Measurements from ENCODE around the gene SPINK1.
A peak's percentile ranks its signal among the peaks of the same experiment; 100 is the strongest.
"Not testable (repeated sequence)": the region's sequence is repeated elsewhere in the genome, so short reads cannot be mapped to it uniquely, and the experiment has no call there.

Gene SPINK1

DNA sequence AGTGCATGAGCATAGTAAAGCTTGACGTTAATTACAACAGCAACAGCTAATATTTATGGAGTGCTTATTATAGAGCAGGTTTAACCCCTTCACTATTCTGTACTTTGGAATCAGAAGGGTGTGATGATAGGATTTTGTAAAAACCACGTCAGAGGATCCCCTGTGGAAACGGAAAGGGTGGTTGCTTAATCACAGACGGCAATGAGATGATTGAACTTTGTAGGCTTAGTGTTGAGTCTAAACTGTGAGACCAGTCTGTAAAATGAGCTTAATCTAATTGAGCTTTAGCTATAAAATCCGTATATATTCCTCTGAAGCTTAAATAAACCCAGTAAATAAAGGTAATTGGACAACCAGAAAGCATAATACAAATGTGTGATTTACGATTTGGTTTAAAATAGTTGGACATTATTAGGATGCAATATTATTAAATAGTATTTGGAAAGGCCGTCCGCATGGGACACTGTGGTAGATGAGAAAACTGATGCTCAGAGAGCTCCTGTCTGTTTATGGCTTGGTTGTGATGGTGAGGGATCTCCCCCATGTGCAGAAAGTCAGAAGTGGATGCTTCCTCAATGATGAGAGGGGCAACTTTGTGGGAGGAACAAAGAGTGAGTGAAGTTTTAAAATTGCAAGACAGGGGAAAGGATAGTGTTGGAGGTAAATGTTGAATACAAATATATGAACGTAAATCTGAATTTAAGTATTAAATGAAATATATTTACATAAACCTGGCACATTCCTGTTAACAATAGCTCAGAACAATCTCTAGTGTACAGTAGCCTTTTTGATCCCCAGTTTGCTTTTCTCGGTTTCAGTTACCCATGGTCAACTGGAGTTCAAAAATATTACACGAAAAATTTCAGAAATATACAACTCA is 23.7 kb upstream of the SPINK1 start:
- no peak for DNase-seq (ENCODE audit: low spot score)

DNA sequence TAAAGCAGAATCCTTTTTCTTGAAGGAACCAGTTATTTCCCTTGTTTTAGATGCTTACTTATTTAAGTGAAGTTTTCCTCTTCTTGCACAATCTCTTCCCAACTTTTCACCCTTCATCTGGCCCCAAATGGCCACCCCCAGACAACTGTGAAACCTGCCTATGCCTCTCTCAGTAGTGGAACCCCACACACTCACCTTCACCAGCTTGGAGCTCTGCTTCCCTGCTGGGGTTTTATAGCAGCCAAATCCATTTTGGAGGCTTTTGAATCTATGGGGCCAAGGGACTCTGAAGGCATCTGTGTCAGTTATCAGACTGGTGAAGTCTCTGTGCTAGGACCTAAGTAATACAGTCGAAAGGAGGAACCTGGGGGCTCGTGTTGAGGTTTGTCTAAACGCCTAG is 22.9 kb upstream of the SPINK1 start:
- no peak for DNase-seq (ENCODE audit: low spot score)

DNA sequence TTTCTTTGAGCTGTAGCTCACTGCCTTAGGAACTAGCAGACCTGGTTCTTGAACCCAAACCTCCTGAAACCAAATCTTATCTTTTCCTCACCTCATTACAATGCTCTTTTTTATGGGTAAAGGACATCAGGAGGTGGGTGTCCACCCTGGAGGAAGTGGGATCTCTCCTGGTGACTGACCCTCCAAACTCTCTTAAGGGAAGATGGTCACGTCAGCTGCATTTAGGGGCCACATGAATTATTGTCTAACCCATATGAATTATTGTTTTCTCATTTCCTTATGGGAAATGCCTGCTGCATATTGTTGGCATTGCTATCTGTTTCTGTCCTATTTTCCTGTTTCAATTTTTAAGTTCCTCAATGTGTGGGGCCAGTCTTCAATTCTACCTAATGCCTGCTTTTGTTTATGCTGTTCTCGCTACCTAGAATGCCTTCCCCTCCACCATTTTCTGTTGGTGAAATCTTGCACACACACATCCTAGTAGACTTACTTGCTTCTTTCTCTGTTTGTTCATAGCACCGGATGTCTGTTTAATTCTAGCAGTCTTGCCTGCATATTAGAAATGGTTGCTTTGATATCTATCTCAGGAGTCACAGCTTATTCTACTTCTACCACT is 22.0 kb upstream of the SPINK1 start:
- no peak for DNase-seq (ENCODE audit: low spot score)

DNA sequence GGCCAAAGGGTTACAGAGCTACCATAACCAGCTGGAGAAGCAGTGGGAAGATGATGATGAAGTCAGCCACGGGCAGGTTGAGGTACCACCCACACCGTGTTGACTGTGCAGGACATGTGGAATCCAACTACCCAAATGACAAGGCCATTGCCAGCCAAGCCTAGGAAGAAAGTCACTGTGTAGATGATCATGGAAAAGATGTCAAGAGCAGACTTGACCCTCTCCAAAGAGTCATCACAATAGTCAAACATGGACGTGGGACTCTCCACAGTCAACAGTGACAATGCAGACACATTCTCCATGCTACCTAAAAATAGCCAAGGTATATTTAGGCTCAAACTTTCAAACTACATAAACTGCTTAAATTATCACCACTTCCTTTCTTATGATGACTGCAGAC is 20.9 kb upstream of the SPINK1 start:
- DNase-seq (ENCODE audit: low spot score) = no peak

DNA sequence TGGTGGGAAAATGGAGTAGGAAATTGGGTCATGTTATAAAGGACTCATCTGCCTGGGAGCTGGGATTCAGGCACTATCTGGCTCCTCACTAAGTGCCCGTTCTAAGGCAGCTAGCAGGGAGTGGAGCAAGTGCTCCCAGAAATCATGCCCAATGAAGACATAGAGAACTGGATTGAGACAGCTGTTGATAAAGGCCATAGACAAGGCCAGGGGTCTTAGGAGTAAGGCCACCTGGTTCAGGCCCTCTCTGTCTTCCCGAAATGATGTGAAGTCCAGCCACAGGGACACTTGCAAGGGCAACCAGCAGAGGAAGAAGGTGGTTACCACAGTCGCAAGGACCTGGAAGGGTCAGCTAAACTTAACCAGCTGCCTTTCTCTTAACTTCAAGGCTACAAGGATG is 20.1 kb upstream of the SPINK1 start:
- DNase-seq (ENCODE audit: low spot score) = no peak

DNA sequence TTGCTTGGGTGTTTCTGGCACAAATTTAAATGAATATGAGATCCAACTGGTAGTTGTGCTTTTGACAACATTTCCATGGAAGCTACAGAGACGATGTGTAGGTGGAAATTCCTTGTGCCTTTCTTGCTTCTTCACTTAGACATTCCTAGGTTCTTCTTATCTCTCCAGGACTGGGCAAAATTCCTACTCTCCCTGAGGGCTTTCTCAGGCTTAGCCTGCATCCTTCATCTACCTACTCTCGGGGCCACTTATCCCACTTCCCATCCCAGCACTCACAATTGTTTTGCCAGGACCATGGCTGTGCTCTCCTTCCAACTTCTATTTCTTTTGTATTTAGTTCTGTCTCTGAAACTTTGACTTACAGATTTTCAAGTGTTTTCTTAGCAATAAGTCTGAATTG is 17.8 kb upstream of the SPINK1 start:
- DNase-seq (ENCODE audit: low spot score) = no peak

DNA sequence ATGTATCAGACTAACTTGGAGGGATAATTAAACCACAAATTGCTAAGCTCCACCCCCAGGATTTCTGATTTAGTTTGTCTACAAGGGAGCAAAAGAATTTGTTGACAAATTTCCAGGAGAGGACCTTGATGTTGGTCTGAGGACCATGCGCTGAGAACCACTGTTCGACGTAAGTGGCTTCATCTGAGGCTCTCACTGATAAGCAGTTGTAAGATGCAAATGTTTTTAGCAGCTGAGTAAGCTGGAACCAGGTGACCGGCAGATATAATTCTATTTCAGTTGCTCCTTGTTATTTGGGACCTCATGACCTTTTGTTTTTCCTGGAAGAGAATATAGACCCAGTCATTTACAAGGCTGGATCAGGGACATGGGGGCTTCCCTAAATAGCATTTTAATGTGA is 14.1 kb upstream of the SPINK1 start:
- no peak for DNase-seq (ENCODE audit: low spot score)

DNA sequence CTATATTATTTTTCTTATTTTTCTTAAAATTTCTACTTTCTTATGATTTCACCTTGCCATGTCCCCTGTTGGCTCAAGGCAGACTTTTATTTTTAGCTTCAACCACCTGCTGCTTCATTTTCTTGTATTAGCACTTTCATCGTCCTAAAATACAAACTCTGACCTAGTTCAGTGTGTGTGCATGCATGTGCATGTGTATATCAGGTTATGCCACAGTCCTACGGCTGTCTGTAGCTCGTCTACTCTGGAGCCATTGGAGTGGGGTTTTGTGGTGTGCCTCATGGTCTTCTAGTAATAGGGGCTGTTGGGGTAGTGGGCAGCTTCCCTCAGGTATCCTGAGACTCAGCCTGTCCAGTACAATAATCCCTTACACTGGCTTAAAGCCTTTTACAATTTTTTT is 13.4 kb upstream of the SPINK1 start:
- DNase-seq (ENCODE audit: low spot score) = no peak

DNA sequence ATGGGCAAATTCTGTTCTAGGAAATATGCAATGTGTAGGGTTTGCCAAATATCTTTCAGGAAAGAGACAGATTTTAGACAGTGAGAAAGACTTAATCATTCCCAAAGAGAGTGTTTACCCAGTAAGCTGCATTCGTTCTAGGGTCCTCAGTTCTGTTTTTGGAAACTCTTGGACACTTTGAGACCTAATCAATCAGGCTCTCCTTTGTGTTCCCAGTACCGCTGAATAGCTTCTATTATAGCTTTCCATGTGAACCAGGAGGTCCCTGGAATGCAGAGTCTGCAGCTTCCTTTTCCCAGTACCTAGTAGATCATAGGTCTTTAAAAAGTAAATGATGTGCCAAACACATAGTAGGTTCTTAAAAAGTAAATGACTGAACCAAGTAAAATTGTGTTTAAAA is 11.4 kb upstream of the SPINK1 start:
- no peak for DNase-seq (ENCODE audit: low spot score)

DNA sequence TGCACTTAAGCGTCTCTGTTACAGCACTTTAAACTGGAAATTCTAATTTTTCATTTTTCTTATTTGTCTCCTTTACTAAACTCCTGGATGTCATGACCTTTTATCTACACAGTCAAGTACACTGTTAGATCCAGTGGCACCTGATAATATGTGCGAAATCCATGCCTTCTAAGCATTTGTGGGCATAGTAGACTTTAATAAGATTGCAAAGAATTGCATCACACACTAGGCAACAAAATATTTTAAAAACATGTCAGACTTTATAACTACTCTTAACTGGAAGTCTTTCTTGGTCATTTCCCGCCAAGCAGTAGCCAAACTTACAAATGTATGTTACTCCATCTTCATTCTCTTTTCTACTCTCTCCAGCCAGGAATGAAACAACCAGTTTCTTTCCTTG is 5.0 kb upstream of the SPINK1 start:
- no peak for DNase-seq (ENCODE audit: low spot score)

DNA sequence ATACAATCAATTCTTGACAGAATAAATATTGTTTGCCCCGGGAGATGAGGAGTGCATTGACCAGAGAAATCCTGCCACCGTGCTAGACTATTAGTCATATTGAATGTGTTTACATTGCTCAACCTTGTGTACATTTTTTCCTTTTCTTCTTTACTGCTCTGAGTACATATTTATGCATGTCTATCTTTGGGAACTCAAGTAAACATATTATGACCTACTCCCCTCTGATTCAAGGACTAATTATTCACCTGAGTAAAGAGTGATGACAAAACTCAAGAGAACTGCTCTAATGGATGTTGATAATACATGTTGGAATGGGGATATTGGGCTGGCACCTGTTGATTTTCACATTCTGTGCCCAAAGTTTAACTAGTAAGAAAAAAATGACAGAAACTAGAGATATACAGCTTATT is 3.9 kb upstream of the SPINK1 start:
- no peak for DNase-seq (ENCODE audit: low spot score)

DNA sequence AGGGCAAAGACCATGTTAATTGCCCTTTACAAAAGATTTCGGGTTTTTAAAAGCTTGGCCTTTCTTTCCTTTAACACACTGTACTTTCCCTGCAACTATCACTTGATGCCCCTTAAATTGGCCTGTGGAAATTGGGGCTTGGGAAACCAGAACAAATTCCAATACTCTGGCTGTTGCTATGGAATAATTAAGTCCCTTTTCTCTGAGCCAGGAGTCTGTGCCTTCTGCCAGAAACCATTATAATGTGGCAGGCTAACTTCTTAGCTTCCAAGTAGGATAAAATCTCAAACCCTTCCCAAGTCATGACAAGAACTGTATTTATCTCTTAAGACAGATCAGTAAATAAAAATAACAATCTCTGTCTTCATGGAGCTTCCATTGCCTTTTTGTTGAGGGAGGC is 1.1 kb upstream of the SPINK1 start:
- no peak for DNase-seq (ENCODE audit: low spot score)

DNA sequence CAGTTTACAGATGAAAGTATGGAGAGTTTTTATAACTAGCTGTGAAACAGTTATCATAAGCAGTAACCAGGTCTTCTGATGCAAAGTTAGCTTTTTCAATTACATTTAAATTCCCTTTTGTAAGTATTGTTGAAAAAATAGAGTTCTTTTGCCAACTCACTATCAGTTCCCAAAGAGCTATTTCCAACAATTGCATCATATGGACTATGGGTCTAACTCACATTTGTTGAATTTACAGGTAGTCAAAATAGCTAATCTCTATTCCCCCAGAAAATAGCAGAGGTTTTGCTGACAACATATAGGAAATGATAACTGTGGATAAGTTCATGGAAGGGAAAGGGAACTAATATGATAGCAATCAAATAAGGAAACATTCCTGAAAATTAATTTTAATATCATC is 1.4 kb downstream of the SPINK1 start:
- no peak for DNase-seq (ENCODE audit: low spot score)

DNA sequence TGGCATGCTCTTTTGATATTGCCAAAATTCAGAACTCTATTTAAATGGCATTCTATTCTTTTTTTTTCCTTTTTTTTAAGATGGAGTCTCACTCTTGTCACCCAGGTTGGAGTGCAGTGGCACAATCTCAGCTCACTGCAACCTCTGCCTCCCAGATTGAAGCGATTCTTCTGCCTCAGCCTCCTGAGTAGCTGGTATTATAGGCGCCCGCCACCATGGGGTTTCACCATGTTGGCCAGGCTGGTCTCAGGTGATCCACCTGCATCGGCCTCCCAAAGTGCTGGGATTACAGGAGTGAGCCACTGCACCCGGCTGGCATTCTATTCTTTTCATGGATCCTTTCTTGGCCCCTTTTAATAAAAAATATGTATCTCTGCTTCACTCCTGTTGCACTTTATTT is 4.5 kb downstream of the SPINK1 start:
- DNase-seq (ENCODE audit: low spot score) = not testable (repeated sequence)

DNA sequence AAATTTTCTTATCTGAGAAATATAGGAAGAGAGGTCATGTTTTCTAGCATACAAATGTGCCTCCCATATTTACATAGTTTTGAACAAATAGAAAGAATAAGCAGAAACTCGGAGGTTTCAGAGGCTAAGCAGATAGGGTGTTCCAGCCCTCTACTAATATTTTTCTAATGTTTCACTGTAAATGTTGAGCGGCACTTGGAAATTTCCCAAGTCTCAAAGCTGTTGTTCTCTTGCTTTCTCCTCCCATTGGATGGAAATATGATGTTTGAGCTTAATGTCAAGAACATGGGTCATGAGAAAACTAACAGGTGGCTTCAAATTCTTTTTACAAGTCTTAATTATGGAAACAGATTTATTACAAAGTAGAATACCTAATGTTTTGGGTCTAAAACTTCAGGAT is 5.1 kb downstream of the SPINK1 start:
- no peak for DNase-seq (ENCODE audit: low spot score)

DNA sequence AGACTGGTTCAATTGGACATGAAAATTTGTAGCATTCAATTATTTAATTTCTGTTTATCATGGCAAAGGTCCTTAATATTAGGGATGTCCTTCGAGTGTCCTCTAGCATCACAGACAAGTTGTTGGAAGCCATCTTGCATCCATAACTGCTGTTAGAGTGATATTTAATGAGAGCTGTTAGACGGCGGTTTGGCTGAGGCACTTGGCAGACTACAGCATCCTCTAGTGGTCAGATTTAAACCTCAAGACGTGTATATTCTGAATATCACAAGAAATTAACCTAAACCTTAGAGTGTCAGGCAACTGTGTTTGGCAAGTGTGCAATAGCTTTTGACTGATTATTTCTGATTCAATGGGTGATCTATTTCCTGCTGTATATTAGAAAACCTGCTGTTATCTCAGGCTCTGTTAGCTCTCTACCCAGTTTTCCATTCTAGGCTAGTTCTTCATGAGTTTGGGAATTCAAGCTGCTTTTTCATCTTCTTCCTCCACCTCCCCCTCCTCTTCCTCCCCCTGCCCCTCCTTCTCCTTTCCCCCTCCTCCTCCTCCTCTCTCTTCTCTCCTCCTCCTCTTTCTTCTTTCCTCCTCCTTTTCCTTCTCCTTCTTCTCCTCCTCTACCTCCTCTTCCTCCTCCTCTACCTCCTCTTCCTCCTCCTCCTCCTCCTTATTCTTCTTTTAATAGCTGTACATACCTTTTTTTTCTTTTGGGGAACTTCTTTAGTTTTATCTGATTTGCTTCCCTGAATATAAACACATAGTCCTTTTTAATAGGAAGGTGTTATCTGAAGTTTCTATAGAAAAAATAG is 8.6 kb downstream of the SPINK1 start:
- DNase-seq (ENCODE audit: low spot score) = peak; percentile 56

DNA sequence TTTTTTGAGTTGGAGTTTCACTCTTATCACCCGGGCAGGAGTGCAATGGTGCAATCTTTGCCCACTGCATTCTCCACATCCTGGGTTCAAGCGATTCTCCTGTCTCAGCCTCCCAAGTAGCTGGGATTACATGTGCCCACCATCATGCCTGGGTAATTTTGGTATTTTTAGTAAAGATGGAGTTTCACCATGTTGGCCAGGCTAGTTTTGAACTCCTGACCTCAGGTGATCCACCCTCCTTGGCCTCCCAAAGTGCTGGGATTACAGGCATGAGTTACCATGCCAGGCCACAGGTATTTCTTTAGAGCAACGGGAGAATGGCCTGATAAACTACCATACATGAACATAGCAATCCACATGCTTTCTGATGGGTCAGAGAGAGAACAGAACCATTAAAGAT is 9.2 kb downstream of the SPINK1 start:
- DNase-seq (ENCODE audit: low spot score) = not testable (repeated sequence)

DNA sequence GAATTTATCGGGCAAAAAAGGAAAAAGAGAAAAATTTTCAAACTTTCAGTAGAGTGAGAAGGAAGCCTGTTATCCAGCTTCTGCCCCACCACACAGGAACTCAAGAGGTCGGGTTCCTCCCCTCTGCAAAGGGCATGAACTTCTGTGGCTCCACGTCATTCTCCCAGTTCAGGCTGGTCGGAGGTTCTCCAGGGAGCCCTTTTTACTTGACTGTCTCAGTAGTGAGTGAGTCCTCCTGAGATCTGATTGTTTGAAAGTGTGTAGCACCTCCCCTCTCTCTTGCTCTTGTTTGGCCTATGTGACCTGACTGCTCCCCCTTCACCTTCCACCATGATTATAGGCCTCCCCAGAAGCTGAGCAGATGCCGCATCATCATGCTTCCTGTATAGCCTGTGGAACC is 9.7 kb downstream of the SPINK1 start:
- no peak for DNase-seq (ENCODE audit: low spot score)

DNA sequence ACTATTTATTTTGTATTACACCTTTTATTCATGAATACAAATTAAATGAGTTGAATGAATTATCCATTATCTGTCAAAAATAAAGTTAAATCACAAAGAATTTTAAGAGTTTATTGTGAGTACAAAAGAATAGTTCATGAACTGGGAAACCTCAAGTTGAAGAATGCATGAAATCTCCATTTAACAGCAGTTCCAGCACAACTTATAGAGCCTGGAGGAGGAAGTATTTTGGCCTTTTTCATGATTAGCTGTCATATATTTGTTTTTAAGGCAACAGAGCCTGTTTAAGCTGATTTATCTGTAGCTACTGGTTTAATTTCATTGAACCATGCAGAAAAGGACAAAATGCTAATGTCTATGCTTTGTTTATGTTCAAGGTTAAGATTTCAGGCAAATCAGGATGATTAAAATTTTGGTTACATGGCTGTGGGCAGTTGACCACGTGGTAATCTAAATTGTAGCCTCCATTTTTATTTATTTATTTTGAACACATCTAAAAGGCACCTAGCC is 12.2 kb downstream of the SPINK1 start:
- no peak for DNase-seq (ENCODE audit: low spot score)

DNA sequence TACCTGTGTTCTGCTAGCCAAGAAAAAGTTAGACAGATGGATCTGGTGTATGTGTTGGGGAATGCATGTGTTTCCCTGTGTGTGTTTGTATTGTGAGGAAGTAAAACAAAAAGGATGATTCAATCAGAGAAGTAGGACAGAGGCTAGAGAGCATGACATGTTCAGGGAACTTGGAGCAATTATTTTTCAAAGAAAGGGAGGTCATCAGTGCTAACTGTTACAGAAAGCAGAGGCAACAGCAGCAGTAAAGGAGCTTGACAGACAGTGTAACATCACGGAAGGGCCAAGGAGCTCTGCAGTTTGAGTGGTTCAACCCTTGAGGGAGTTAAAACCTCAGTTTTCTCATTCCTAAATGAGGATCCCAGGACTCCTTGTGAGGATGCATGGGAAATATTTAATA is 13.2 kb downstream of the SPINK1 start:
- no peak for DNase-seq (ENCODE audit: low spot score)

DNA sequence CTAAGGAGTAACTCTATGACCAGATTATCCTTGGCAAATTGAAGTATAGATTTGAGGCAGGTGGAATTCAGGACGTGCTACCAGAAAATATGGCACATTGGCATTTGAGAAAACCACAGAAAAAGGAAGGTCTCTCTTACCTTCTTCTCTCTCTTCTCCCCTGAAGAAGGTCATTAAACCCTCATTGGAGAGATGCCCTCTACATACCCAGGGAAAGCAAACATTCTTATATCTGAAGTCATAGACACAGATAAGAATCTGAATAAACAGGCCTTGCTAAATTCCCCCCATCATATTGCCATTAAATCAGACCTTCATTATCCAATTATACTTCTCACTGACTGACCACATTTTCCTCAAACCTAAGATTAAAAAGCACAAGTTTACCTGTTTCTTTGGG is 17.8 kb downstream of the SPINK1 start:
- DNase-seq (ENCODE audit: low spot score) = no peak

DNA sequence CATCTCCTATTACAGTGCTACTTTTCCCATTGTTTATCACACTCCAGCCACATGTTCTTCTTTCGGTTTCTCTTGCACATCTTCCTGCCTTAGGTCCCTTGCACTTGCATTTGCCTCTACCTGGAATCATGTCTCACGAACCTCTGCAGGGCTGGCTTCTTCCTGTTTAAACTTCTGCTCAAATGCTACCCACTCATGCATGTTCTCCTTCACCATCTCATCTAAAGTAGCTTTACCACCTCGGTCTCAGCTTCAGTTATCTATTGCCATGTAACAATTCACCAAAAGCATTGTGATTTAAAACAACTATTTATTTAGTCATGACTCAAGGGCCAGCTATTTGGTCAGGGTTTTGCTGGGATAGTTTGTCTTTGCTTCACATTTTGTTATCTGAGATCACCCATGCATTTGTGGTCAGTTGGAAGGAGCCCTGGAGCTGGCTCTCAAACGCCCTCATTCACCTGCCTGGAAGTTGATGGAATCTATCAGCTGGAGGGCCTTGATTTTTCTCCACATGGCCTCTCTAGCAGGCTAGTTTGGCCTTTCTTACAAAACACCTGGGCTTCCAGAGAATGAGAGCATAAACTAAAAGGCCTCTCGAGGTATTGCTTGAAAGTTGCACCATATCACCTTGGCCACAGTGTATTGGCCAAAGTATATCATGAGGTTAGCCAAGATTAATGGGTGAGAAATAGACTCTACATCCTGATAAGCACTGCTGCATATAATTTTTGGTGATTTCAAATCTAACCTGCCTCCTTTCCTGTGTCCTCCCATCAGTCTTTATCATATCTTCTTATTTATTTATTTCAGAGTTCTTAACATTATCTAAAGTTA is 21.4 kb downstream of the SPINK1 start:
- no peak for DNase-seq (ENCODE audit: low spot score)
